CD4-positive, alpha-beta T cell treated with Interleukin-6 for 4 hours (primary cell): ENCODE results near the gene WDR89.
"Not testable (repeated sequence)": the region's sequence is repeated elsewhere in the genome, so short reads cannot be mapped to it uniquely, and the experiment has no call there.

Source experiments
- DNase-seq: peaks from one replicate; pipeline ENCODE4 v3.0.0-alpha.2; 2020; ENCODE audit warnings: mixed read lengths

WDR89 gene, protein sequence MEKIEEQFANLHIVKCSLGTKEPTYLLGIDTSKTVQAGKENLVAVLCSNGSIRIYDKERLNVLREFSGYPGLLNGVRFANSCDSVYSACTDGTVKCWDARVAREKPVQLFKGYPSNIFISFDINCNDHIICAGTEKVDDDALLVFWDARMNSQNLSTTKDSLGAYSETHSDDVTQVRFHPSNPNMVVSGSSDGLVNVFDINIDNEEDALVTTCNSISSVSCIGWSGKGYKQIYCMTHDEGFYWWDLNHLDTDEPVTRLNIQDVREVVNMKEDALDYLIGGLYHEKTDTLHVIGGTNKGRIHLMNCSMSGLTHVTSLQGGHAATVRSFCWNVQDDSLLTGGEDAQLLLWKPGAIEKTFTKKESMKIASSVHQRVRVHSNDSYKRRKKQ

DNA sequence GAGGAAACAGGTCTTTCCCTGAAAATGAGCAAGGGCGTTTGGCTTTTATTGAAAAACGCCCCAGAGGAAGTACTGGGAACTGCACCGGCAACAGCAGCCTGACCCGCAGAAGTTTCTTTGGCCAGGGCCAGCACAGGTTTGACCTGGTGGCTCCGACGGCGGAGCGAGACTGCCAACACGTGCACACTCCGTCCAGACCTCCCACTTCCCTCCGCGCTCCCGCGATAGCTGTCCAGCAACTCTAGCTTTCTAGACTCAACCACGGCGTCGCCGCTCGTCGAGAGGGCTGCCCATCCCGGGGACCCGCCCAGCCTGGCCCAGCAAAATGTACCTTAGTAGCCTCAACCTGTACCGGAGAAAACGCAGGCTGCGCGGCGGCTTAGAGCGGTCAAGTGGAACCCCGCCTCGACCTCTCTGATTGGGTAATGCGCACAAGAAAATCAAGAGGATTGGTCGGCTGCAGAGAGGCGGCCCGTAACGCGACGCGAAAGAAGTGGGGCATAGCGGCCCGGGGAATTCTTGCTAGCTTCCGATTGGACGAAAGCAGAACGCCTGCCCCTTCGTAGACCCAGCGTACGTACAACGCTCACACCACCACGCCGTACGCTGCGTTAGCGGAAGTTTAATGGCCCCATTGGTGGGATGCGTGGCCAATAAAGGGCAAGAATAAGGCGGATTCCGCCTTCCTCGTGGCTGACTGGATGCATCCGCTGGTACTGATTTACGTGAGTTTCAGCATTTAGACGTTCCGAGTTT lies at the start of gene WDR89:
WDR89 (minus strand) TSS at position 399 of the 756 bp plus-strand sequence. CDS start 41,929 bp downstream, outside the sequence.
- peak; percentile 95 for DNase-seq

DNA sequence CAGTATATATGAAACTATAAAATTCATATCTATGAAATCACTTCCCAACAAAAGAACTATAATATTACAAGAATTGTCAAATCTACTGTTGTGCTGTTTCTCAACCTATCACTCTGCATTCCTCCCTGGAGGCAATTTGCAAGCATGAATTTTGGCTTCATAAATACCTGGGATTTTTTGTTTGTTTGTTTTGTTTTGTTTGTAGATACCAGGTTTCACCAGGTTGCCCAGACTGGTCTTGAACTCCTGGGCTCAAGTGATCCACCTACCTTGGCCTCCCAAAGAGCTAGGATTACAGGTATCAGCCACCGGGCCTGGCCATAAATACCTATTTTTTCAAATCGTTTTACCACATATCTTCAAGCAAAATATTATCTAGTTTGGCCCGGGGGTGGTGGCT lies 47.5 kb upstream of the WDR89 start:
- no peak for DNase-seq

GRCh38 chr14:63686926-63687325 lies 45.3 kb upstream of the WDR89 start:
- no peak for DNase-seq

- DNase-seq = no peak
Measured at GRCh38 chr14:63685401-63685800, 43.7 kb upstream of the WDR89 start.

DNA sequence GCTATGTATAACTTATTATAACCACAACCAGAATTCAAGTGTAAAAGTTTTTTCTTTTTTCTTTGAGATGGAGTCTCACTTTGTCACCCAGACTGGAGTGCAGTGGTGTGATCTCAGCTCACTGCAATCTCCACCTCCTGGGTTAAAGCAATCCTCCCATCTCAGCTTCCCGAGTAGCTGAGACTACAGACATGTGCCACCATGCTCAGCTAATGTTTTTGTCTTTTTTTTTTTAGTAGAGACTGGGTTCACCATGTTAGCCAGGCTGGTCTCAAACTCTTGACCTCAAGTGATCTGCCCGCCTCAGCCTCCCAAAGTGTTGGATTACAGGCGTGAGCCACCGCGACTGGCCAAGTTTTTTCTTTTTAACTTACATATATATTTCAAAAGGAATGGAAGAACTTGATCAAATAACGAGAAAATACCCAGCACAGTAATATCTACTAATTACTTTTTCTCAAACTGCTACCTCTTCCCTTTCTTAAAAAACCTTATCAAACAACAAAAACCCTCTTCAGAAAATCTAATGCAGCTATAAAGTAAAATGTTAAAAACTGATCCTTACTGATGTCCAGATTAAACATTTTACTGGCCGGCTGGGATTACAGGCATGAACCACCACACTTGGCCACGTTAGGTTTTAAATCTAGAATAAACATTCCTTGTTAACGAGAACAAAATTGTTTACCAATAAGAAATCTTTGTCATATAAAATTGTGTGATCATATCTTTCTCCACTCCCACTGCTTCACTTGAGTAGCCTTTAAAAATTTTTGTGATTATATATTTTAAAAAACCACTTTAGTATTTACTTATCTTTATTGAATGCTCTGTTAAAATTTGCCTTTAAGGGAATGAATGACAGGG lies 41.3 kb upstream of the WDR89 start:
- no peak for DNase-seq

DNA sequence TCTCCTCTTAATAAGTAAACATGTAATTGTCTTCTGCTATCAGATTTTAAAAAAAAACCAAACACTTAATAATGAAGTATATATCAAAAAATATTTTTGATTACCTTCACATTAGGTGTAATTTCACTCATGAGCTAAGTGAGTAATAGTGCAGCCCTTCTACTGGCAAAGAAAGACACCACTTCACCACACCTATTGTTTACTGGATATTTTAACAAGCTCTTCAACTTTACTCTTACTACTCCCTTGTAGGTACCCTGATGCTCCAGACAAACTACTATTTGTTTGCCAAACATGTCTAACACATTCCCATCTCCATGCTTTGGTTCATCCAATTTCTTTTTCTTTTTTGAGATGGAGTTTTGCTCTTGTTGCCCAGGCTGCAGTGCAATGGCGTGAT lies 36.9 kb upstream of the WDR89 start:
- DNase-seq = no peak

DNA sequence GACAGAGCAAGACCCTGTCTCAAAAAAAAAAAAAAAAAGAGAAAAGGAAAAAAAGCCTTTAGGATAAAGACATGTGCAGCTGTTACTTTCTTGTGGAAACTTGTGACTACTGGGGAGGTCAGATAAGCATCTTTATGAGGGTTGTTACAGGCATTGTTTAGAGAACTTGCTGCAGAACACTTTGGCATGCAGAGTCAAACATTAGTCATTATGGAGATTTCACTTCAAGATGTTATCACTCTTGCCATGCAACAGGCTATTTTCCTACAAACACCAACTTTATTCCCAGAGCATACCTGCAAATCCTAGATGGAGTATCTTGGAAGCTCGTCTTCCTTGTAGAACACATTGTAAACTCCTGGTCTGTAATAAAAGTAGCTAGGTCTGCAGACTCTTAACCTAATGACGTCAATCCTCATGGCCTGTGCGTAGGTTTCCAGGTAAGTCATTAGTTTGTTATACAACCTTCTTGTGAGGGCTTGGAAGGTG lies 36.3 kb upstream of the WDR89 start:
- no peak for DNase-seq

- no peak for DNase-seq
Measured at GRCh38 chr14:63676615-63677014, 34.9 kb upstream of the WDR89 start.

GRCh38 chr14:63673886-63674497 lies 32.3 kb upstream of the WDR89 start:
- no peak for DNase-seq

- DNase-seq = no peak
Measured at GRCh38 chr14:63673255-63673654, 31.6 kb upstream of the WDR89 start.

DNA sequence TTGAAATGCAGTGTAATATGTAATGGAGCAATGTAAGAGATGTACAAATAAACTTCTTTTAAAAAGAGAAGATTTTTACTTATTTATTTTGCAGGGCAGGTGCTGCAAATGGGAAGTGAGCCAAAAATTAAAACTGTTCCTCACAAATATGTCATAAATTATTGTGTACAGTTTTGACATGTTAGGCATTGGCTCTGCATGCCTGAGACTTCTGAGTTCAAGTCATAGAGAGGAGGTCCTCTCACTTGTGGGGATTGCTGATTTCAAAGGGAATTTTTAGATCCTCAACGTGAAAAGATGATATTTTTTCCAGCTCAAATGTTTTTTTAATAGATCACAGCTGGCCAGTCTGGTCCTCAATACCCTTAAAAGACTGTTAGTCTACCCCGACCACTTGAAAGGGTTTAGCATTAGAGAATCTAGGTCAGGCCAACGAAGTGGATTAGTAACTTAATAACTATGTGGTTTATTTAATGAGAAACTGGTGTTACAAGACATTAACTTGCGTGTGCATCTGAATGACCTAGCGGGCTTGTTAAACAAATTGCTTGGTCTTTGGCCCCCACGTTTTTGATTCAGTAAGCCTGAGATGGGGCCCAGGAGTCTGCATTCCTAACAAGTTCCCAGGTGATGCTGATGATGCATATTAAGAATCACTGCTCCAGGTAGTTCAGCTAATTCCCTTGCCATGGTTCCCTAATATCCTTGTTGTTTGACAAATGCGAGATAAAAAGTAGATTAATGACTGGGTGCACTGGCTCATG lies 30.9 kb upstream of the WDR89 start:
- DNase-seq = no peak

DNA sequence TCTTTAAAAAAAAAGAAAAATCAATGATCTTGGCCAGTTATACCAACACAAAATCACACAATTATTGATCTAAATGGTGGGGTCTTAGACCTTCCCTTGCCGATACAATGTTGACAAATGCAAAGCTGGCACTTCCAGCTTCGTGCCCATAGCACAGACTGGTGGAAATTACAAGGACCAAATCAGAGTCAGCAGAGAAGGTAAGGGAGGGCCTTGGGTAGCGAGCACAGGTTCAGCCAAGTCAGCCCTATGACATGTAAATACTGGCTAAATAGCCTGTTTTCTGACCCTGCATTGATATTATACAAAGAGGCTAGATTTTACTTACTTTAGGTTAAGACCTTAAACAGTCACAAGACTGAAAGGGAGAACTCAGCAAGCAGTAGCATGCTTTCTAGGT lies 30.3 kb upstream of the WDR89 start:
- DNase-seq = no peak

DNA sequence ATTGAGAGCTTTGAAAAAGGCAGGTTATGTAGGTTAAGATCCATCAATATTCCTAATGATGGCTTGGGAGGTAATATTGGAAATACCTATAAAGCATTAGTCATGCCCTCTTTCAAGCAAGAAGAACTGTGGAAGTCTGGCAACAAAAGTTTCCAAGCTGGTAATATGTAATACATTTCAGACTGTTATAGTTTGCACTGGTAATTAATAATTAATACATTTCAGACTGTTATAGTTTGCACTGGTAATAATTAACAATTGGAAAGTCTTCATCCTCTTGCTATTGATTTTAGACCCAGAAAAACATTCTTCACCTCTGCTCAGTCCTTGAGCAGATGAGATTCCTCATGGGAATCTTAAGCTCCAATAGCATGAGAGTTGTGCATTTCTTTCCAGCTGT lies 29.0 kb upstream of the WDR89 start:
- DNase-seq = no peak

- no peak for DNase-seq
Measured at GRCh38 chr14:63666335-63666734, 24.7 kb upstream of the WDR89 start.

GRCh38 chr14:63663428-63664341 lies 22.0 kb upstream of the WDR89 start:
- DNase-seq = no peak

DNA sequence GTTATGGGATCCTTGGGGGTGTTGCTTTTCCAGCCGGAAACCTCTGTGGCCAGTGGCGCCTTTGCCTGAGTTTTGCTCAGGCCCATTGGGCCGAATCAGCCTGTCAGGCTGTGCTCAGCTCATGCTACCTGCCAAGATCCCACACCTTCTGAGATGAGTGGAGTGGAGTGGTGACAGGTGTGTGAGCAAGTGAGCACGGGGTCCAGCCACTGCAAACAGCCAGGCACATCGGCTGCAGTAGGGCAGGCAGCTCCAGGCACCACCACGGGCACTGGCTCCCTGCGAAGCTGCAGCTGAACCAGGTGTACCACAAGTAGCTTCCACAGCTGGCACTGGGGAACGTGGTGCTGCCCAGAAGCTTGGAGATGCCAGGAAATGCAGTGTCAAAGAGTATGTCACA lies 21.1 kb upstream of the WDR89 start:
- no peak for DNase-seq

GRCh38 chr14:63661881-63662280 lies 20.2 kb upstream of the WDR89 start:
- DNase-seq = not testable (repeated sequence)

GRCh38 chr14:63659726-63660125 lies 18.1 kb upstream of the WDR89 start:
- DNase-seq = no peak

GRCh38 chr14:63656194-63656593 lies 14.5 kb upstream of the WDR89 start:
- no peak for DNase-seq

DNA sequence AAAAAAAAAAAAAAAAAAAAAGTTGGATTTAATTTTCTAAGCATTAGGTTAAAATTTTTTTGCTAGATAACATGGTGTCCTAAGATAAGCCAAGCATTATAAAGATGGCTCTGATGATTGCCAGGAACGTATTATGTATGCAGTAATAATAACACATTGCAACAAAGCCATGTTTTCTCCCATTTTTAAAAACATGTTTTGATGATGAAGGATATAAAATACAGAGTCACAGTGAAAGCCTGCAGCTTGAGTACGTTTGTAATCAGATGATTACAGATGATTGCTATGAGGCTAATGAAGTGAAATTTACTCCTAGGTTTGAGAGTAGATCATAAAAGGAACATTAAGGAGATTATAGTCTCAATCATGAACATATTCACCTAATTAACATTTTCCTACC lies 13.3 kb upstream of the WDR89 start:
- DNase-seq = no peak

- DNase-seq = no peak
Measured at GRCh38 chr14:63654346-63654745, 12.7 kb upstream of the WDR89 start.
